ENCODE data around the gene CES5A.
"Not testable (repeated sequence)": the region's sequence is repeated elsewhere in the genome, so short reads cannot be mapped to it uniquely, and the experiment has no call there.

CES5A gene, protein sequence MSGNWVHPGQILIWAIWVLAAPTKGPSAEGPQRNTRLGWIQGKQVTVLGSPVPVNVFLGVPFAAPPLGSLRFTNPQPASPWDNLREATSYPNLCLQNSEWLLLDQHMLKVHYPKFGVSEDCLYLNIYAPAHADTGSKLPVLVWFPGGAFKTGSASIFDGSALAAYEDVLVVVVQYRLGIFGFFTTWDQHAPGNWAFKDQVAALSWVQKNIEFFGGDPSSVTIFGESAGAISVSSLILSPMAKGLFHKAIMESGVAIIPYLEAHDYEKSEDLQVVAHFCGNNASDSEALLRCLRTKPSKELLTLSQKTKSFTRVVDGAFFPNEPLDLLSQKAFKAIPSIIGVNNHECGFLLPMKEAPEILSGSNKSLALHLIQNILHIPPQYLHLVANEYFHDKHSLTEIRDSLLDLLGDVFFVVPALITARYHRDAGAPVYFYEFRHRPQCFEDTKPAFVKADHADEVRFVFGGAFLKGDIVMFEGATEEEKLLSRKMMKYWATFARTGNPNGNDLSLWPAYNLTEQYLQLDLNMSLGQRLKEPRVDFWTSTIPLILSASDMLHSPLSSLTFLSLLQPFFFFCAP

DNA sequence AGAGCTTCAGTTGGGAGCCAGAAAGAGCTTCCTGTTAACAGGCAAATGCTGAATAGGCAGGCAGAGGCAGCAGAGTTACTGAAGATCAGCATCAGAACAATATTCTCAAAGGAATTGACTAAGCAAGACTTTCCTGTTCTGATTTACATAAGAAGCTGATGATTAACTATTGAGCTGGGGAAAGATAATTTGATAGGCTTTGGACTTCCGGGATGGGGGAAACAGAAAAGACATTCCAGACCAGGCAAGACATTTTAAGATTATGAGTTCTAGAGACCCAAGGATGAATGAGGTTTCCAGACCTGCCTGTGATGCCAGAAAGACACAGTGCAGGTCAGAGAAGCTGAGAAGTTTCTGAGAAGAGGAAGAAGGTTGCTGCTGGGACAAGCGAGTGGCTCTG lies at the start of gene CES5A:
Gene CES5A, minus strand, starts transcription at position 101 of the 400 bp plus-strand sequence. CDS start 152 bp downstream, outside the sequence.
- no peak for DNase-seq (ENCODE audit: low read depth in 2 of 2)

DNA sequence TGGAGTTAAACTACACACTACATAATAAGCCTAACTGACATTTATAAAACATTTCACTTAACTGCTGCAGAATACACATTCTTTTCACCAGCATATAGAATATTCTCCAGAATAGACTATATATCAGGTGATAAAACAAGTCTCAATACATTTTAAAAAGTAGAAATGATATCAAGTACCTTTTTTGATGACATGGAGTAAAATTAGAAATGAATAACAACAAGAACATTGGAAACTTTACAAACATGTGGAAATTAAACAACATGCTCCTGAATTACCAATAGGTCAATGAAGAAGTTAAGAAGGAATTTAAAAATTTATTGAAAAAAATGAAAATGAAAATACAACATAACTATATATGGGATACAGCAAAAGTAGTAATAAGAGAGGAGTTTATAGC lies 47.5 kb upstream of the CES5A start:
- DNase-seq (ENCODE audit: low read depth in 2 of 2) = no peak

DNA sequence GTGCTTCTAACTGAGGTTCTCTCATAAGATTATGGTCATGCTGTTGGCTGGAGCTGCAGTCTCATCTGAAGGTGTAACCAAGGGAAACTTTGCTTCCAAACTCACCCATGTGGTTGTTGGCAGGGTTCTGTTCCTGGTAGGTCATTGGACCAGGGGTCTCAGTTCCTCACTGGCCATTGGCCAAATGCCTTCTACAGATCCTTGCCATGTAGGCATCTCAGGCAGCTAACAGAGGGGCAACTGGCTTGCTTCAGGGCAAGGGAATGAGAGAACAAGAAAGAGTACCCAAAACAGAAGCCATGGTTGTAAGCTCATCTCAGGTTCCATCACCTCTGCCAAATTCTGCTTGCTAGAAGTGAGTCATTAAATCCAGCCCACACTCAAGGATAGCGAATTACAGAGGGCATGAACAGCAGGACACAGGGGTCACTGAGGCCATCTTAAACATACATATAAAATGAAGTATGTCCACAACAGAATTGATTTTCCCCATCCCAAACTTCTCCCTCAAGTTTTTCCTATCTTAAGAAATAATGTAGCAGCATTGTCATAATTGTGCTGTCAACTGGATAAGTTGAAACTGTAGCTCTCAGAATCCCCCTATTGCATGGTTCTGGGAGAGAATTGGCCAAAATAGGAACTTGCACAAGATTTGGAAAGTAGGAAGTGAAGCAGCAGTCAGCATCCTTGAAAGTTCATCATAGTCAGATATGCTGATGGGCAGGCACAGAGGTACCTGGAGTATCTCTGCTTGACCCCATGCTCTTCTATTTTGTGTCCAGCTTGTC lies 42.4 kb upstream of the CES5A start:
- no peak for DNase-seq (ENCODE audit: low read depth in 2 of 2)

DNA sequence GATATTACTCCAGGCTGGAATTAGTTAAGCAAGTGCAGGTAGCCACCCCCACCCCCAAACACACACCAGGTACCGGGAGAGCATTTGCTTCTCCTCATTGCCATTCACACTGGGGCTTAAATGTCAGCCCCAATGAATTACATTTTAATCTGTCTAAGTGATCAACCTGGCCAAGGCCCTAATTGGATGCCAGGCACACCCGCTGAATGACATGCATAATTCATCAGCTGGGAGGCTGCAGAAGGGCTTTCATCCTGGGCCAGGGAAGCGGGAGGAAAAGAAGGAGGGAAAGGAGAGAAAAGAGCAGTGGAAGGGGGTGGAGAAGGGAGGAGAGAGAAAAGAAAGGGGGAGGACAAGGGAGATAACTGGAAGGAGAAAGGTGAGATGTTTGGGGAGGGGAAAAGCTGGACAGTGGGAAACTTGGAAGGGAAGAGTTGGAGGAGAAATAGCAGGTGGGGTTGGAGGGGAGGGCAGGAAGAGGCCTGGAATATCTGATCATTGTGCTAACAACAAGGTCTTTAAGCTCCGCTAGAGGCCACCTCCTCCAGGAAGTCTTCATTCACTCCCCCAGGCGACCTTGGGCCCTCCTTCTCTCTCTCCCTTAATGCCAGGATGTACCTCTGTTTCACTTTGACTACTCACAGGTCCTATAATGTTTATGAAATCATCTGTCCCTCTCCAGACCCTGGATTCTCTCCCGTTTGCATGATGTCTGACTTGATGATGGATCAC lies 40.1 kb upstream of the CES5A start:
- no peak for DNase-seq (ENCODE audit: low read depth in 2 of 2)

DNA sequence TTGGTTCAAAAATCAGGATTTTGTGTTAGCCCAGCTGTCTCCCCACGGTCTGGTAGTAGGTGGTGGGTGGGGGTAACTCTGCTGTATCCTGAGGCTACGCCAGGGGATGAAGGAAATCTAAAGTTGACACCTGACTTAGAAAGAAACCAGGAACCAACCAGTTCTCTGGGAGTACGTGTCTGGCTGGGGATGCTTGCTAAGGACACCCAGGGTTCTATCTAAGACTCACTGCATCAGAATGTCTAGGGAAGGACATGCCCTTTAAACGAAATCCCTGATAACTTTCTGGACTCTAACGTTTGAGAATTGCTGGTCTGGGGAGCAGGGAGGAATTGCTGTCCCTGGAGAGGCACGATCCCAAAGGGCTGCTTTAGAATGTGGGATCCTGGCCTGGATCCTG lies 39.2 kb upstream of the CES5A start:
- DNase-seq (ENCODE audit: low read depth in 2 of 2) = no peak

DNA sequence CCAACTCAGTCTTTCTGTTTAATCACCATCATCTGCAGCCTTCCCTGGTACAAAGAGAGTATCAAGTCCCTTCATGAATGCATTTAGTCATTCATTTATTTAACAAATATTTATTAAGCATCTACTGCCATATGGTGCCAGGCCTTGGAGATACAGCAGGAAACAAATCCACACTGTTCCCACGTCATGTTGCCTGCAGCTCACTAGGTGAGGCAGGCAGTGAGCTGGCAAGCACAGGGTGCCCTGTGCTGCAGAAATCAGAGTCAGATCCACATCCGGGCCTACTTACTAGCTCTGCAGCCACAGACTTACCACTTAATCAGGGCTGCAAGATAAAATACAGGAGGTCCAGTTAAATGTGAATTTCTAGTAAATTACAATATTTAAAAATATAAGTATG lies 38.5 kb upstream of the CES5A start:
- no peak for DNase-seq (ENCODE audit: low read depth in 2 of 2)

DNA sequence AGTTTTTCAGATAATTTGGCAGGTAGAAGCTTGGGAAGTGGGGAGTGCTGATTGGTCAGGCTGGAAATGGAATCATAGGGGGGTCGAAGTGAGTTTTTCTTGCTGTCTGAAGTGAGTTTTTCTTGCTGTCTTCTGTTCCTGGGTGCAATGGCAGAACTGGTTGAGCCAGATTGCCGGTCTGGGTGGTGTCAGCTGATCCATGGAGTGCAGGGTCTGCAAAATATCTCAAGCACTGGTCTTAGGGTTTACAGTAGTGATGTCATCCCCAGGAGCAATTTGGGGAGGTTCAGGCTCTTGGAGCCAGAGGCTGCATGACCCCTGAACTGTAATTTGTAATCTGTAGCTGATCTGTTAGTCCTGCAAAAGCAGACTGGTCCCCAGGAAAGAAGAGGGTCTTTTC lies 37.9 kb upstream of the CES5A start:
- not testable (repeated sequence) for DNase-seq (ENCODE audit: low read depth in 2 of 2)

DNA sequence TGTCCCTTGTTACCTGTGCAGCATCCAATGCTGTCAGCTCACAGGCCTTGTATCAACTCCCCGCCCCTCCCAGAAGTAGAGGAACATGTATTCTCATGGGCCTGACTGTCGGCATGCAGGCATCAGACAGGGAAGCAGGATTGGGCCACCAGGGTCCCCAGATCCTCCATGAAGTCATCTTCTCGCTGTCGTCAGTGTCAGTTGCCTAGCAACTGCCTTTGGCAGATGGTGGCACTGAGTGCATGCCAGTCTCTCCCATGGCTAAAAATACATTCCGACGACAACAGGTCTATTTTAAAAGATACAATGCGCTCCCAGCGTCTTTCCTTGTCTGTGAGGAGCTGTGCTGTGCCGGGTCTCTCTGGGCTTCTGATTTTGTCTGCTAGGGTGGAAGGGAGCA lies 36.8 kb upstream of the CES5A start:
- DNase-seq (ENCODE audit: low read depth in 2 of 2) = no peak

DNA sequence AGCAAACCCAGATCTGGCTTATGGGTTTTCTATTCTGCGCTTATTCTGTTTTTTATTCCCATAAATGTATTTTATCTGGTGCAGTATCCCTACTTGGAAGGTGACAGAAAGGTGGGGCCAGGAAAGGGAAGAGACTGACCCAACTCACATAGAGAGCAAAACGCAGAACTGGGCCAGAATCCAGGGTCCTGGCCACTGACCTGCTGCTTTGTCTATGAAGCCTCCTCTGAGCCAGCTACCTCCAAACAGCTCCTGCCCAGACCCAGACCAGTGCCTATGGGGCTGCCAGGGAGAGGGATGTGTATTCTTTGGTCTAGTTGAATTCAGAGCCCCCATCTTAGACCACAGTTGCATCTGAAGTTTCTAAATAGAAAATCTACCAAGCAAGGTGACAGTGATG lies 36.4 kb upstream of the CES5A start:
- no peak for DNase-seq (ENCODE audit: low read depth in 2 of 2)

DNA sequence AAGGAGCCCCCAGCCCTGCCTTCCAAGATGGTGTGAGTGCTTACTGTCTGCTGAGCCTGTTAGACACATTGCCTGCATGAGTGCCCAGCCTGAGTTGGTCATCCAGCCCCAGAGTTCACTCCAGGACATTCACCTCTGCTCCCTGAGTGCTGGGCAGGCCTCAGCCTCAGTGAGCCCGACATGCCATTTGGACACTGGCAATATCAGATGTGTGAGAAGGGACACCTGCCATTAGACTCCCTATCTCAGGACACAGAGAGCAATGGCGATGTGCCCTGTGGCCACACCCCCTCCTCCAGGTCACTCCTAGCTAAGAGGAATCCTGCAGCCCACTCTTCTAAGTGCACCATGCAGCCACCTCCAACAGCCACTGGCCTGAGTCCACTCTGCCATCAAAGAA lies 34.7 kb upstream of the CES5A start:
- DNase-seq (ENCODE audit: low read depth in 2 of 2) = no peak

DNA sequence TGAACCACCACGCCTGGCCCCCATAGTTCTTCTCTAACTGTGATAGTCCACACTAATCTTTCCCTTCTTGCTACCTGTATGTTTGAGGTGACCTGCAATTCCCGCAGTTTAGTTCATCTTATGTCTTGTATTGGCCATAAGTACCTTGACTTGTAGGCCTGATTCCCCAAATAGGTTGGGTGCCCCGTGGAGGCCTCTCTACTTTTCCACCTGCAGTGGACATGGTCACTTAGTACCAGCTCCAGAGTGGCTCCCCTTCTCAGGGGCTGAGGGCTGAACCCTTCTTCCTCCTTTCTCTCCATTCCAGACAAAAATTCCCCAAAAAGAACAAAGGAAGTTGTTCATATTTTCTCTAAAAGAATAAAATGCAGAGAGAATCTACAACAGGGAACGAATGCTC lies 33.5 kb upstream of the CES5A start:
- no peak for DNase-seq (ENCODE audit: low read depth in 2 of 2)

DNA sequence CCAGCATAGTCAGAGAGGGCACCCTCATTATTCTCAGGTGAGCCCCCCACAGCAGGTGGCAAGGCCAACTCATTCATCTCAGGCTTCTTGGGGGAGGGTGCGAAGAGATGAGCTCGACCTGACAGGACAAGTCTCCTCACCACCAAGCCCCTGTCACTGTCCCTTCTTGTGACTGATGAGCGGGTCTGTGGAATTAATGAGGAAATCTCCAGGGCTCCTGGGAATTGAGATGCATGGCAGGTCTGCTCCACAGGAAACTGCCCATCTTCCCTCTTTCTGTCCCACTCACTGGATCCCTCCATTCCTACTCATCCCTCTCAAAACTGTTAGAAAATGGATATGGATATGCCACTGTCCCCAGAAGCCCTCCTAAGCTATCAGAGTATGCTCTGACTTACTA lies 32.5 kb upstream of the CES5A start:
- DNase-seq (ENCODE audit: low read depth in 2 of 2) = no peak

DNA sequence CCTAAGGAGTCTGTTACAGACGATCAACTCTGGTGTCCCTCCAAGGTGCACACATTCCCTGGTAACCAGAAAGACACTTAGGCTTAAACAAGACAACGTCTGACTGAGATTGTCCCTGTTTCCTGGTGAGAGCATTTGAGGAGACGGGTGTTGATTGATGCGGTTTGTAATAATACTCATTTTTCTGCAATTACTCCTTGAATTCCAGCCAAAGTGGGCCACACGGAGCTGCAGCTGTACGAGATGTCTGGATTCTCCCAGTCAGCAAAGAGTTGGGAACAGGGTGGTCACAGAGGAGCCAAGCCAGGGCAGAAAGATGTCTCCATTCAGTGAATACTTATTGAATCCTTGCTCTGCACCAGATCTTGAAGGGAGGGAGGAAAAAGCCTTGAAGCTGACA lies 30.9 kb upstream of the CES5A start:
- DNase-seq (ENCODE audit: low read depth in 2 of 2) = no peak

DNA sequence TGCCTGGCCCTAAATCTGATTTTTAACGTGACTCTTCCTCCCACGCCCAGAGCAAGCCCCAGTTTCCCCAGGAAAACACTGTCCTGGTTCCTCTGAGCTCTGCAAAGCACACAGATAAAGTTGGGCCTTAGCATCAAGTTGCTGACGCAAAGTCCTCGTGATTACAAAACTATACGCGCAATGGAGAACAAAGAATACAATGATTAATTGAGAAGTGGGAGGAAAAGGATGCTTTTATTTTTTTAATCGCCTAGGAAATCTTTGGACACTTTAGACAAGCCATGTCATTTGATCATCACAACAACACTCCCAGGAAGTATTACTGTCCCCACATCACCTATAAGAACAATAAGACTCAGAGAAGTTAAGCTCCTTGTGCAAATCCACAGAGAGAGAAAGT lies 30.5 kb upstream of the CES5A start:
- no peak for DNase-seq (ENCODE audit: low read depth in 2 of 2)

DNA sequence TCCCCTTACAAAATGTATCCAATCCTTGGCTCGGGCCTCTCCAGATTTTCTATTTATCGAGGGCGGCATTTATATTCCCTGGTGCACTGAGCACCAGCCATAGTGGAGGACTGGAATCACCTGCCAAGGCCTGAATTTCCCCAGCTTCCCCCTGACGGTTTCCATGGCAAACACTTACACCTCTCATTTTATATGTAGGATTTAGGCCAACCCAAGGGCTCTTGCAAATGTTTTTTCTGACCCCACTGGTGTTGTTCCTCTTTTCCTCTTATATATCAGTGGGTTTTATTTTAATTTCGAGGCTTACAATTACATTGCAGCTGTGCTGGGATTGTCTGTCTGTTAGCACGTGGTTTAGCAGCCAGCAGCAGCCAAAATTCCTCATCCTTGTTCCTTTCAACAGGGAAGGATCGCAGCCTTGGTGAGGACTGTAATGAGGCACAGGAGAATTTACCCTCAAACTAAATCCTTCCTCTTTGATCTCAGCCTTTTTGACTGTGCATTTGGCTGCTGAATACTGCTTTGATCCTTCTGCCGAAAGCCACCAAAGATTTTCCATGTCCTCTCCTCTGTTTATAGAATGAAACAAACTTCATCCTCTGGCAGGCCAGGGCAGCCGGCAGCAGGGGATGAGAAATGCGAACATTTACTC lies 26.5 kb upstream of the CES5A start:
- no peak for DNase-seq (ENCODE audit: low read depth in 2 of 2)

DNA sequence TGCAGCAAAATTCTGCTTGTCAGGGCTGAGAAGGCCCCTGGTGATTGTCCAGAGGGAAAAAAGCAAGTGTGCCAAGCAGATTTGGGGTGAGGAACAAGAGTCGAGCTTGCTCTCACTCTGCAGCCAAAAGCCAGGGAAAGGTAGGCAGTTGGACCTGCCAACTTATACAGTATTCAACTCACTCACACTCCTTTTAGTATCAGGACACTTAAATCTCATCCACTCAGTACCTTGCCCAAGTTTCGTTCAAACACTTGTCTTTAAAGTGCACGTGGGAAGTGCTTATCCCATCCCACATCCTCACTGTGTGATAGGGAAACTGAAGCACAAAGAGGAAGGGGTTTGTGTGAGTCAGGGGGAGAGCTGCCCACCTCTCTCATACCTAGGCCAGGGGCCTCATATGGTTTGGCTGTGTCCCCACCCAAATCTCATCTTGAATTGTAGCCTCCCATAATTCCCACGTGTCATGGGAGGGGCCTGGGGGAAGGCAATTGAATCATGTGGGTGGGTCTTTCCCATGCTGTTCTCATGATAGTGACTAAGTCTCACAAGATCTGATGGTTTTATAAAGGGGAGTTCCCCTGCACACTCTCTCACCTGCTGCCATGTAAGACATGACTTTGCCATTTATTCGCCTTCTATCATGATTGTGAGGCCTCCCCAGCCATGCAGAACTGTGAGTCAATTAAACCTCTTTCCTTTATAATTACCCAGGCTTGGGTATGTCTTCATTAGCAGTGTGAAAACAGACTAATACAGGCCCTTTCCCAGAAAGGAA lies 25.6 kb upstream of the CES5A start:
- no peak for DNase-seq (ENCODE audit: low read depth in 2 of 2)

DNA sequence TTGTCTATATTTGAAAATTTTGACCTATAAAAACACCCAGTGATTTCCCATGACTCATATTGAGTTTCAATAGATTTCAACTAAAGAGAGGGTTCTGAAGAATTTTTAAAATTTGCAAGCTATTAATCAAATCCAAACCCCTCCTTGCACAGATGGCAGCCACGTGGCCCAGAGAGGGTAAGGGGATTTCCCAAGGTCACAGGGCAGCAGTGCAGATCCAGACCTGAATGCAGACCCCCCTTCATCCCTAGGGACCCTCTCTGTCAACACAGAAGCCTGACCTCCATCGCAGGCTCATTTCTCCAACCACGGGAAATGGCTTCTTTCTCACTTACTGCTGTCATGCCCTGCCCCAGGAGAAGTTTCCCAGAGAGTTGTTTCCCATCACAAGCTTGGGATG lies 24.7 kb upstream of the CES5A start:
- DNase-seq (ENCODE audit: low read depth in 2 of 2) = no peak

DNA sequence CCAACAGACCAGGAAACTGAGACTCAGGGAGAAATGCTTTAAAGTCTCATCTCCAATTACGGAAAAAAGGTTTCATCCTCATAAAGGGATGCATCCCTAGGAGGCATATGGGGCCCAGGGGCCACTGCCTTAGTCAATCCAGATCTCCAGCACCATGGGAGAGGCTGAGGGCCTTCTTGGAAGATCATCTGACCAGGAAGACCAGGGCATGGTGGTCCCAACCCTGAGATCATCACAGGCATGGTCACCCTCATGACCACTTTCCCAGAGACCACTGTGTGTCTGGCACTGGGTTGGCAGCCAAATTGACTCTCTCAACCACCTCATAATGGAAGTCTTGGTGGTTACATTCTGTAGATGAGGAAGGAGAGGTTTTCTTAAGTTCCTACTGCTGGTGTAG lies 23.4 kb upstream of the CES5A start:
- no peak for DNase-seq (ENCODE audit: low read depth in 2 of 2)

DNA sequence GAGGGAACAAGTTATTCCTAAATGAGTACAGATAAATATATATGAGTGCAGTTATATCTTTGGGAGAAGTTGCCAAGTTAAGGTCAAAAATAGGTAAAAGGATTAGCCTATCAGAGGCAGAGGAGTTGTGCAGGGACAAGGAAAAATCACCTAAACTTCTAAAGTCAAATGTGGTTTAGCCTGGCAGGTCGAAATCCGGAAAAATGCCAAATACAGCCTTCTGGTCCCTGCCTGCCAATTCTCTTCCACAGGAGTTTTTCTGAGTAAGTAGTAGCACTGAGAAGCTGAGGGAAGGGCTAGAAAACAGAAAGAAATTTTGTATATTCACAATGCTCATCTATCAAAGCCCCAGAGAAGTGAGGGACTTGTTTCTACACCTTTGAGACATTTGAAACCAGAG lies 17.6 kb upstream of the CES5A start:
- DNase-seq (ENCODE audit: low read depth in 2 of 2) = no peak

DNA sequence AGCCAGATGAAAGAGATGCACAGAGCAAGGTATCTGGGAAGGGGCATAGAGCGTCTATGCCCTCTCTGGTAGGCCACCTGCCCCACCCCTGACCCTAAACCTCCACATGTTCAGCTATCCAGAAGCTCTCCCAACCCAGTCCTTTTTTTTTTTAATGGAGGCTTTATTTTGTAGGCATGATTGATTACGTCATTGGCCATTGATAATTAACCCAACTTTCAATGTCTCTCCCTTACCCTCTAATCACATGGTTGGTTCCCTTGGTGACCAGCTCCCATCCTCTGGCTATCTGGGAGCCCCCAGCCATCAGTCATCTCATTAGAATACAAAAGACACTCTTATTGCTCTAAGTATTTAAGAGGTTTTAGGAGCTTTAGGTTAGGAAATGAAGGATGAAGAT lies 14.3 kb upstream of the CES5A start:
- DNase-seq (ENCODE audit: low read depth in 2 of 2) = no peak

DNA sequence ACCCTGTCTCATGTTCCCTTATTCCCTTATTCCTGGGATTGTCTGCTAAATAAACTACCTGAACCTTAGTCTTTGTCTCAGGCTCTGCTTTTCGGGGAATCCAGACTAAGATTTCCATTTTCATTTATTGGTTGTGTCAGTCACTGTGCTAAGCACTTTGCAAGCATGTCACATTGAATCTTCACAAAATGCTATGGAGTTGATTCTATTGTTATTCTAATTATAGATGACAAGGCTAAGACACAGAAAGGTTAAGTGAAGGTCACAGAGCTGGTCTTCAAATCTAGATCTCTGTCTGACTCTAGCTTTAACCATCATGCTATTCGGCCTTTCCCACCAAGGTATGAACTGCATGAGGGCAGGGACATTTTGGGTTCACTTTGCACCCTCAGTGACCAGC lies 13.4 kb upstream of the CES5A start:
- DNase-seq (ENCODE audit: low read depth in 2 of 2) = no peak
